RWPE2 (cell line): ENCODE measurements around the gene PRDM16.

ENCODE experiments used
- ATAC-seq: fragments of 200-7000 bp; cut with Tn5 transposase; 3 replicates; pipeline ENCODE4 v1.9.1; 2021; ENCODE audit warnings: low read depth
- DNase-seq: peaks from one replicate; pipeline ENCODE4 v3.0.0-alpha.2; 2020; ENCODE audit warnings: low spot score
- H3K27ac ChIP-seq: fragments of 450-650 bp; 2 replicates; pipeline ENCODE4 v1.5.1; 2017; ENCODE audit warnings: mild to moderate bottlenecking; ENCODE audit not compliant: poor library complexity, severe bottlenecking
- H3K27me3 ChIP-seq: fragments of 250-450 bp; sonication (Bioruptor Pico); 2 replicates; pipeline ENCODE4 v1.5.1; 2021; ENCODE audit warnings: mild to moderate bottlenecking, moderate library complexity; ENCODE audit not compliant: insufficient read depth, poor library complexity, severe bottlenecking
- H3K36me3 ChIP-seq: fragments of 250-450 bp; sonication (Bioruptor Pico); 2 replicates; pipeline ENCODE4 v1.5.1; 2020; ENCODE audit warnings: low read depth, mild to moderate bottlenecking, moderate library complexity
- H3K4me1 ChIP-seq: fragments of 250-450 bp; sonication (Bioruptor Pico); 2 replicates; pipeline ENCODE4 v1.5.1; 2021; ENCODE audit warnings: mild to moderate bottlenecking, moderate library complexity; ENCODE audit not compliant: insufficient read depth, poor library complexity, severe bottlenecking
- H3K4me3 ChIP-seq: fragments of 250-450 bp; sonication (Bioruptor Pico); 2 replicates; pipeline ENCODE4 v1.5.1; 2021; ENCODE audit warnings: mild to moderate bottlenecking, moderate library complexity; ENCODE audit not compliant: severe bottlenecking
- H3K9me3 ChIP-seq: fragments of 250-450 bp; sonication (Bioruptor Pico); 2 replicates; pipeline ENCODE4 v1.5.1; 2021; ENCODE audit warnings: mild to moderate bottlenecking, moderate library complexity; ENCODE audit not compliant: severe bottlenecking
- TF ChIP-seq, protein P1 (sequence below): fragments of 450-650 bp; IDR thresholded peaks from one replicate; pipeline ENCODE4 v1.5.1; 2017; ENCODE audit warnings: mild to moderate bottlenecking, moderate library complexity; ENCODE audit not compliant: poor library complexity, severe bottlenecking

The PRDM16 gene

DNA sequence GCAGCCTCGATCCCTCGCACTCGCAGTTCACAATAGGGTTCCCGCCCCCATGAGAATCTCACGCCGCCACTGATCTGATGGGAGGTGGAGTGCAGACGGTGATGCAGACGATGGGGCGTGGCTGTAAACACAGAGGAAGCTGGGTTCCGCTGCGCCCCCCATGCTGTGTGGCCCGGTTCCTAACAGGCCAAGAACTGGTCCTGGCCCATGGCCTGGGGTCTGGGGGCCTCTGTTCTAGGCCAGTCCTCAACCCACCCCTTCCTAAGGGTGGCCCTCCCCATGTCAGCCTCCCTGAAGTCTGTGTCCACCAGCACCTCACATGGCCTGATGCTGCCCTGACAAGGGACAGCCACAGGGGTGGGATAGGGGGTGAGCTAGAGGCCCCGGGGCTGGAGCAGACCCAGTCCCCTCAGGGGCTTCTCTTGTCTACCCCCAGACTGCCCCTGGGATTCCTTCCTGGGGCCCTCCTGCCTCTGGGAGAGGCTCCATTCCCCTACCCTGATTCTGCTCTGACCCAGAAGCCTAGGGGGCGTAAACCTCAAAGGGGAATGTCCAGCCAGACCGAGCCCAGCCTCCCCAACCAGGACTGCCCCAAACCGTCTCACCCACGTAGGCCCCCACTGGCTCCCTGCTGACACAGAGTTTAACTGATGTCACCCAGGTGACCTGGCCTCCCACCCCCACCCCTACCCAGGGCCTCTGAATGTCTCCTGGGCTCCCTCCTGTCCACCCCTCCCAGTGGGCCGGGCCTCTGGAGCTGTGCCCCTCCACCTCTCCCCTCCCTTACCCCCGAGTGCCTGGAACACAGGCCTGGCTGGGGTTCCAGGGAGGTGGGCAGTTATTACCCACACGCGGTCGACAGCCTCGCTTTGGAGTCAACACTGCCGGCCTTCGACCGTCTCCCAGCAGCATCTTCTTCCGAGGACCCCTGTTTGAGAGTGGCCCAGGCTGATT, 370.6 kb downstream of the PRDM16 start:
- Histone ChIP-seq H3K36me3 (no peaks in the 10 kb centered on the region), H3K4me3 (no peak overlapping the region), H3K9me3 (no peaks in the 10 kb centered on the region), H3K27me3 (peaks cover 30% of the 10 kb centered on the region), H3K27ac (no peak overlapping the region), H3K4me1 (no peaks in the 10 kb centered on the region)
- TF ChIP-seq, protein P1, sequence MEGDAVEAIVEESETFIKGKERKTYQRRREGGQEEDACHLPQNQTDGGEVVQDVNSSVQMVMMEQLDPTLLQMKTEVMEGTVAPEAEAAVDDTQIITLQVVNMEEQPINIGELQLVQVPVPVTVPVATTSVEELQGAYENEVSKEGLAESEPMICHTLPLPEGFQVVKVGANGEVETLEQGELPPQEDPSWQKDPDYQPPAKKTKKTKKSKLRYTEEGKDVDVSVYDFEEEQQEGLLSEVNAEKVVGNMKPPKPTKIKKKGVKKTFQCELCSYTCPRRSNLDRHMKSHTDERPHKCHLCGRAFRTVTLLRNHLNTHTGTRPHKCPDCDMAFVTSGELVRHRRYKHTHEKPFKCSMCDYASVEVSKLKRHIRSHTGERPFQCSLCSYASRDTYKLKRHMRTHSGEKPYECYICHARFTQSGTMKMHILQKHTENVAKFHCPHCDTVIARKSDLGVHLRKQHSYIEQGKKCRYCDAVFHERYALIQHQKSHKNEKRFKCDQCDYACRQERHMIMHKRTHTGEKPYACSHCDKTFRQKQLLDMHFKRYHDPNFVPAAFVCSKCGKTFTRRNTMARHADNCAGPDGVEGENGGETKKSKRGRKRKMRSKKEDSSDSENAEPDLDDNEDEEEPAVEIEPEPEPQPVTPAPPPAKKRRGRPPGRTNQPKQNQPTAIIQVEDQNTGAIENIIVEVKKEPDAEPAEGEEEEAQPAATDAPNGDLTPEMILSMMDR: no peak
- DNase-seq: no peak
- no peak for ATAC-seq

GRCh38 chr1:3440300-3440681, 371.3 kb downstream of the PRDM16 start:
- Histone ChIP-seq H3K27me3 (peaks cover 24% of the 10 kb centered on the region), H3K4me1 (no peaks in the 10 kb centered on the region), H3K9me3 (no peaks in the 10 kb centered on the region), H3K4me3 (no peak overlapping the region), H3K36me3 (no peaks in the 10 kb centered on the region), H3K27ac (no peak overlapping the region)
- no peak for DNase-seq
- TF ChIP-seq, protein P1: no peak
- ATAC-seq: no peak

DNA sequence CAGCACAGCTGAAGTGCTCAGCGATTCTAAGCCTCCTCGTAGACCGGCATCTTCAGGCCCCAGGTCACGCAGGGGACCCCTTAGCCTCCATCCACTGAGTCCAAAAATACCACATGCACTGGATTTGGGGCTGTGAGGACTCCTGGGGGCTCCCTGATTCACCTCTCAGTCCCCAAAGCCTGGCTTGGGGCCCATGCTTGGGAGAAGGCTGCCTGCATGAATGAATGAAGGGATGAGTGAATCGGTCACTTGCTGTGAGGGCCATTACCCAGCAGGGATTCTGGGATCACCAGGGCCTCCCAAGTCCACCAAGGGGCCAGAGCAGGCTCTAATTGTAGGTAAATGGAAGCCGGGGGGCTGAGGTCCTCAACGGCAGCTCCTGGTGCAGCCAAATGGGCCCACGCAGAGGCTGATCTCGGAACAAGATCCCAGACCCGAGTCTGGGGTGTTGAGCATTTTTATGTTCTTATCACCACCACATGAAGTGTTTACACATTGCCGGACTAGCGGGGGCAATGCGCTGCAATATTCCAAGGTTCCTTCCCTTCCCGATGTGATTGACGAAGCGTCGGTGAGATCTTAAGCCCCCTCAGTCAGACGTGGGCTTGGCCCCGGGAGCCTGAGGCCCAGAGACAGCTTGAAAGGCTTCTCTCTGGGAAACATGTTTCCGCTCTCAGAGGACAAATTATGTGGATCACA, 371.9 kb downstream of the PRDM16 start:
- H3K27me3 ChIP-seq: peaks cover 18% of the 10 kb centered on the region

DNA sequence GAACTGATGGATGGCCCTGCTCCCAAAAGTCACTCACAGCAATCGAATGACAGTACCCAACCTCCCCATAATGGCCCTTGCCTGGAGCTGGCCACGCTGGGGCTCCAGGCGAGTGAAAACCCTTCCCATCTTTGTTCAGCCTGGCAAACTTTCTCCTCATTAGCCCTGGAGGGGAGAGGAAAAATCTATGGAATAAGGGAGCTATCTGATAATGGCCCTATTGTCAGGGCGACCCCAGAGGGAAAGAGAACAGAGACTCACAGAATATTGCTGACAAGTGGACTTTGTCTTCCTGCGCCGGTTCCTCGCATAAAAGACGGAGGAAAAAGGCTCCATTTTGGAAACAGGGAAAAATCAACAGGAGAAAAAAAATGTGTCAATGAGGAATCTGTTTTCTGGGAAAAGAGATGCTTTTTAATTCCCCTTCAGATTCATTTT, 372.4 kb downstream of the PRDM16 start:
- DNase-seq: no peak
- Histone ChIP-seq H3K27me3 (peaks cover 18% of the 10 kb centered on the region), H3K4me3 (no peak overlapping the region), H3K27ac (no peak overlapping the region), H3K4me1 (no peaks in the 10 kb centered on the region), H3K9me3 (no peaks in the 10 kb centered on the region), H3K36me3 (no peaks in the 10 kb centered on the region)
- TF ChIP-seq, protein P1: no peak
- no peak for ATAC-seq

More for the DNA sequence above, 371.9 kb downstream of the PRDM16 start:
- no peak overlapping the region for H3K4me3 ChIP-seq
- DNase-seq (no peak), ATAC-seq (no peak)
- H3K4me1 ChIP-seq: no peaks in the 10 kb centered on the region
- H3K36me3 ChIP-seq: no peaks in the 10 kb centered on the region
- no peaks in the 10 kb centered on the region for H3K9me3 ChIP-seq
- TF ChIP-seq, protein P1: no peak
- no peak overlapping the region for H3K27ac ChIP-seq

DNA sequence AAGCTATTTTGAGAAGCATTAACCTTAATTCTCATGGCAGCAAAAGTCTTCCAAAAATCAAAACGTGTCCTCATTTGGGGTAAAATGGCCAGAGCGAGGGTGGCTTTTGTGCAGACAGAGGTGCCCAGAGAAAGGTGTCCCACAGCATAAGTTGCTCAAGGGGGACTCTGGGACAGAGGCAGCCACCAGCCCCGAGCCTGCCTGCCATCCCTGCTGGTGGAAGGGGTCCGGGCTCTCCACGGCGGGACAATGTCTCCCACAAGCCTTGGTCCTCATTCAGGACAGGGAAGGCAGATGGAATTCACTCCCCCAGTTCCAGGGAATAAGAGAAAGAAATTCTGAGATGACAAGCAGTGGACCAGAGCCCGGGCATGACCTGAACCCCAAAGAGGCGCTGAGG, 372.9 kb downstream of the PRDM16 start:
- Histone ChIP-seq H3K9me3 (no peaks in the 10 kb centered on the region), H3K27ac (no peak overlapping the region), H3K36me3 (no peaks in the 10 kb centered on the region), H3K4me3 (no peak overlapping the region), H3K27me3 (peaks cover 18% of the 10 kb centered on the region), H3K4me1 (no peaks in the 10 kb centered on the region)
- ATAC-seq (no peak), DNase-seq (no peak)
- TF ChIP-seq, protein P1: no peak
